GM21529 (cell line): ENCODE measurements around the gene SELENOT.

Experiments used
- ATAC-seq: cut with Tn5 transposase; IDR thresholded peaks from one replicate; pipeline ENCODE4 v1.9.1; 2021; ENCODE audit not compliant: unreplicated experiment

SELENOT gene

GRCh38 chr3:150662410-150663200 is 59.5 kb downstream of the SELENOT start:
- ATAC-seq, result no peak

GRCh38 chr3:150663461-150663860 is 60.3 kb downstream of the SELENOT start:
- ATAC-seq, result no peak

GRCh38 chr3:150666167-150666566 is 63.0 kb downstream of the SELENOT start:
- no peak for ATAC-seq

- ATAC-seq, result no peak
These were observed 70.8 kb downstream of the SELENOT start for GRCh38 chr3:150673966-150674365.

GRCh38 chr3:150675587-150675986 is 72.5 kb downstream of the SELENOT start:
- no peak for ATAC-seq
